CD4-positive, alpha-beta T cell (primary cell): ENCODE data around the gene MRPL36. TPM values are rescaled to one million over a fixed set of nuclear protein-coding genes. Genes with fewer than 3 reads are reported as not detected.

Source experiments
- ATAC-seq: fragments of 200-7000 bp; cut with Tn5 transposase; one replicate; pipeline ENCODE4 v1.10.0; 2022; ENCODE audit warnings: mild to moderate bottlenecking; ENCODE audit not compliant: poor library complexity
- CTCF ChIA-PET: fragments of 350-600 bp; sonication (Branson Sonifier 250); formaldehyde crosslinking; loops from one replicate; lab custom pipeline; 2021; ENCODE audit warnings: antibody characterized with exemption, inconsistent platforms; lab: Charles Lee
- POLR2A ChIA-PET: fragments of 350-600 bp; sonication (Branson Sonifier 250); formaldehyde crosslinking; loops from one replicate; lab custom pipeline; 2021; ENCODE audit warnings: antibody characterized with exemption, inconsistent platforms; lab: Charles Lee
- DNase-seq, 14 experiments: peaks; one replicate each; pipeline ENCODE4 v3.0.0-alpha.2; 2013 to 2020; ENCODE audit warnings: mixed read lengths in 2 of 14
- H3K27ac ChIP-seq, 2 donors: one replicate each; pipeline versions ENCODE4 v1.5.1 to v1.7.0; 2013; ENCODE audit warnings: low read length in 2 of 2, low read depth in 1 of 2, mild to moderate bottlenecking in 1 of 2
- H3K27me3 ChIP-seq, 2 experiments: 1 replicate in 1 of 2; 2 replicates in 1 of 2; pipeline versions ENCODE4 v1.6.1 to v1.7.0; 2013; ENCODE audit warnings: low read length in 2 of 2, control low read depth in 1 of 2, mild to moderate bottlenecking in 1 of 2, moderate library complexity in 1 of 2; ENCODE audit not compliant: insufficient read depth in 2 of 2, control insufficient read depth in 1 of 2
- H3K36me3 ChIP-seq: one replicate; pipeline ENCODE4 v1.6.1; 2013; ENCODE audit warnings: low read length, control low read depth; ENCODE audit not compliant: insufficient read depth
- H3K4me1 ChIP-seq: one replicate; pipeline ENCODE4 v1.6.1; 2013; ENCODE audit warnings: low read length, control low read depth; ENCODE audit not compliant: insufficient read depth
- H3K4me3 ChIP-seq: one replicate; pipeline ENCODE4 v1.5.1; 2013; ENCODE audit warnings: mild to moderate bottlenecking, low read length, moderate library complexity
- H3K9me3 ChIP-seq, 2 experiments: 1 replicate in 1 of 2; 2 replicates in 1 of 2; pipeline versions ENCODE4 v1.6.1 to v1.7.0; 2013; ENCODE audit warnings: low read length in 2 of 2, mild to moderate bottlenecking in 2 of 2, control low read depth in 1 of 2, moderate library complexity in 1 of 2; ENCODE audit not compliant: control insufficient read depth in 1 of 2, insufficient read depth in 1 of 2
- H3K27ac Mint-ChIP-seq: one replicate; pipeline ENCODE4 v1.8.0; 2020; ENCODE audit warnings: mixed read lengths
- H3K27me3 Mint-ChIP-seq: one replicate; pipeline ENCODE4 v1.8.0; 2021; ENCODE audit warnings: mixed read lengths
- H3K36me3 Mint-ChIP-seq: one replicate; pipeline ENCODE4 v1.8.0; 2021; ENCODE audit warnings: low read depth, mixed read lengths
- H3K4me1 Mint-ChIP-seq: one replicate; pipeline ENCODE4 v1.8.0; 2021; ENCODE audit warnings: low read depth, mixed read lengths
- H3K4me3 Mint-ChIP-seq: one replicate; pipeline ENCODE4 v1.8.0; 2020; ENCODE audit warnings: mild to moderate bottlenecking, mixed read lengths
- H3K9me3 Mint-ChIP-seq: one replicate; pipeline ENCODE4 v1.8.0; 2020; ENCODE audit warnings: mixed read lengths
- CTCF ChIP-seq: fragments of 200-600 bp; IDR thresholded peaks from one replicate; pipeline ENCODE4 v1.8.0; 2022; ENCODE audit warnings: antibody characterized with exemption, mild to moderate bottlenecking
- intact Hi-C, 2 experiments: fragments of 100-400 bp; cut with DNase I in 1 of 2; cut with micrococcal nuclease in 1 of 2; formaldehyde crosslinking; loops; one replicate each; pipeline versions ENCODE4 v1.15.1 to v1.9.0; 2023 to 2025; cut with DNase I, micrococcal nuclease
- total RNA-seq, 174 experiments: library from RNA in 2 of 174; stranded (reverse) in 2 of 174; gene quantifications; one replicate each; pipeline ENCODE4 v1.2.3 and lab custom pipeline; 2021 to 2026

Gene MRPL36
- total RNA-seq, 2 experiments from 2014 or later = 14.3 to 18.2 TPM

- DNase-seq = no peak
- Mint-ChIP-seq H3K27me3 (no peaks in the 10 kb centered on the region), H3K27ac (no peak overlapping the region), H3K9me3 (no peaks in the 10 kb centered on the region), H3K36me3 (peaks cover 20% of the 10 kb centered on the region), H3K4me1 (no peaks in the 10 kb centered on the region), H3K4me3 (no peak overlapping the region)
- no peak overlapping the region for H3K27ac ChIP-seq
- peaks cover 6% of the 10 kb centered on the region for H3K4me1 ChIP-seq
- no peaks in the 10 kb centered on the region for H3K9me3 ChIP-seq
- no peak for ATAC-seq
- no peak for TF ChIP-seq CTCF
- H3K27me3 ChIP-seq = no peaks in the 10 kb centered on the region
- ChIA-PET CTCF (no interaction called here), POLR2A (no interaction called here)
- intact Hi-C loops = no loop called here
- peaks cover 3% of the 10 kb centered on the region for H3K36me3 ChIP-seq
- H3K4me3 ChIP-seq = no peak overlapping the region
These were observed 27.6 kb upstream of the MRPL36 start for GRCh38 chr5:1827025-1827885.

GRCh38 chr5:1826235-1826980 is 26.8 kb upstream of the MRPL36 start:
- no peak overlapping the region for H3K4me3 Mint-ChIP-seq
- no peaks in the 10 kb centered on the region for H3K9me3 Mint-ChIP-seq
- no peak overlapping the region for H3K27ac ChIP-seq
- no peak overlapping the region for H3K4me3 ChIP-seq
- H3K27ac Mint-ChIP-seq = no peak overlapping the region
- ATAC-seq (no peak), DNase-seq (no peak)
- no peaks in the 10 kb centered on the region for H3K4me1 Mint-ChIP-seq
- no peak for TF ChIP-seq CTCF
- ChIA-PET CTCF (no interaction called here), POLR2A (no interaction called here)
- H3K36me3 Mint-ChIP-seq = peaks cover 28% of the 10 kb centered on the region
- no peaks in the 10 kb centered on the region for H3K27me3 Mint-ChIP-seq
- peaks cover 6% of the 10 kb centered on the region for H3K4me1 ChIP-seq
- no peaks in the 10 kb centered on the region for H3K9me3 ChIP-seq
- intact Hi-C loops = no loop called here
- no peaks in the 10 kb centered on the region for H3K27me3 ChIP-seq
- peaks cover 8% of the 10 kb centered on the region for H3K36me3 ChIP-seq

- Mint-ChIP-seq H3K9me3 (no peaks in the 10 kb centered on the region), H3K4me3 (no peak overlapping the region), H3K4me1 (no peaks in the 10 kb centered on the region), H3K36me3 (peaks cover 41% of the 10 kb centered on the region), H3K27ac (no peak overlapping the region), H3K27me3 (no peaks in the 10 kb centered on the region)
- TF ChIP-seq CTCF = no peak
- CTCF ChIA-PET = no interaction called here
- no peak overlapping the region for H3K27ac ChIP-seq
- H3K4me3 ChIP-seq = no peak overlapping the region
- H3K27me3 ChIP-seq = no peaks in the 10 kb centered on the region
- DNase-seq (no peak), ATAC-seq (no peak)
- peaks cover 20% of the 10 kb centered on the region for H3K36me3 ChIP-seq
- peaks cover 6% of the 10 kb centered on the region for H3K4me1 ChIP-seq
- no peaks in the 10 kb centered on the region for H3K9me3 ChIP-seq
- POLR2A ChIA-PET = no interaction called here
- intact Hi-C loops = no loop called here
These were observed 25.5 kb upstream of the MRPL36 start for GRCh38 chr5:1824903-1825841.
